NCI-H2107 treated with DMSO at 0.1 percent for 48 hours (cell line): ENCODE measurements around the gene CBX3.
A peak's percentile ranks its signal among the peaks of the same experiment; 100 is the strongest.
"Not testable (repeated sequence)": the region's sequence is repeated elsewhere in the genome, so short reads cannot be mapped to it uniquely, and the experiment has no call there.

ENCODE experiments used
- DNase-seq: peaks from one replicate; lab custom pipeline; 2025; ENCODE audit not compliant: unreplicated experiment; lab: John Stamatoyannopoulos, UW

CBX3 gene

GRCh38 chr7:26201247-26202018 is at the start of gene CBX3:
Gene CBX3, plus strand, starts transcription at chr7:26201745. Its CDS starts 1,254 bp downstream, at chr7:26202999.
- DNase-seq: peak; percentile 94

GRCh38 chr7:26151953-26152781 is 49.4 kb upstream of the CBX3 start, which contains the start of gene NFE2L3:
Gene NFE2L3, plus strand, starts transcription at chr7:26152198. Its CDS starts 301 bp downstream, at chr7:26152499.
- peak; percentile 65 for DNase-seq

DNA sequence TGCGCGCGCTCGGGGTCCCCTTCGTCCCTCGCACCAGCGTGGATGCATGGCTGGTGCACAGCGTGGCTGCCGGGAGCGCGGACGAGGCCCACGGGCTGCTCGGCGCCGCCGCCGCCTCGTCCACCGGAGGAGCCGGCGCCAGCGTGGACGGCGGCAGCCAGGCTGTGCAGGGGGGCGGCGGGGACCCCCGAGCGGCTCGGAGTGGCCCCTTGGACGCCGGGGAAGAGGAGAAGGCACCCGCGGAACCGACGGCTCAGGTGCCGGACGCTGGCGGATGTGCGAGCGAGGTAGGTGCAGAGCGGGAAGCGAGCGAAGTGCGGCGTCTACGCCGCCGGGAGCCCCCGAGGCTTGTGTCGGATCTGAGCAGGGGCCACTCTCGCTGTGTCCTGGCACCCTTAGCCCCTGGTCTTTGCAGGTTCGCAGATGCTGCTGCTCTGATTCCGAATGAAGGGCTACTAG is 48.7 kb upstream of the CBX3 start:
- not testable (repeated sequence) for DNase-seq

- DNase-seq: no peak
Observed at GRCh38 chr7:26153241-26153822, 48.2 kb upstream of the CBX3 start.

GRCh38 chr7:26153823-26154783 is 47.4 kb upstream of the CBX3 start:
- DNase-seq: no peak

DNA sequence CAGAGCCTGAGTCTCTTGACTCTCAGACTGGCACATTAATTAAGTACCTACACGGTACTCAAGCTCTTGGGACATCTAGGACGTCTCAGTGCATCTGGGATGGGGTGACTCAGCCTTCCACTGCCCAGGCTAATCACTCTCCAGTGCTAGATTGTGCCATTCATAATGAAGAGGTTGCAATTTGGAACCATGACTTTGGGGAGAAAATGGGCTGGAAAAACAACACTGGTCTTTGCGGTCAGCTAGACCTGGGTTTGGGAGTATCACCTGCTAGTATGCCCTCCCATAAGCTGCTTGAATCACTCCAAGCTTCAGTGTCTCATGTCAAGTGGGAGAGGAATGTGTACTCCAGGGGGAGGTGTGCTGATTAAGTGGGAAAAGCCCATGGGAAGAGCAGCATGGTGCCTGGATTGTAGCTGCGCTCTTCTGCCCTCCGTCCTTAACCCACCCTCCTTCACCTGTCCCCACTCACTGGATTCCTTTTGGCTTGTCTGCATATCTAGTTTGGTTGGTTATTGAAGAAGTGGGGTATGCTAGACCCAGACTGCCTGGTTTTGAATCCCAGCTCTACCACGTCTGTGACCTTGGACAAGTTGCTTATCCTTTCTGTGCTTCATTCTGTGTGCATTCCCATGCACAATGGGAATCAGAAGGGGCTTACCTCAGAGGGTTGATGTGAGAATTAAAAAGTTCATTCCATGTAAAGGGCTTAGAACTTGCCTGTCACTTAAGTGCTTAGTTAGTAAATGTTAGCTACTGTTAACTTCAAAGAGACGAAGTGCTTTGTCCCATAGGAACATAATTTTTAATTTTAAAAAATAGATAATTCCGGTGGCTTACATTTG is 45.8 kb upstream of the CBX3 start:
- peak; percentile 62 for DNase-seq

DNA sequence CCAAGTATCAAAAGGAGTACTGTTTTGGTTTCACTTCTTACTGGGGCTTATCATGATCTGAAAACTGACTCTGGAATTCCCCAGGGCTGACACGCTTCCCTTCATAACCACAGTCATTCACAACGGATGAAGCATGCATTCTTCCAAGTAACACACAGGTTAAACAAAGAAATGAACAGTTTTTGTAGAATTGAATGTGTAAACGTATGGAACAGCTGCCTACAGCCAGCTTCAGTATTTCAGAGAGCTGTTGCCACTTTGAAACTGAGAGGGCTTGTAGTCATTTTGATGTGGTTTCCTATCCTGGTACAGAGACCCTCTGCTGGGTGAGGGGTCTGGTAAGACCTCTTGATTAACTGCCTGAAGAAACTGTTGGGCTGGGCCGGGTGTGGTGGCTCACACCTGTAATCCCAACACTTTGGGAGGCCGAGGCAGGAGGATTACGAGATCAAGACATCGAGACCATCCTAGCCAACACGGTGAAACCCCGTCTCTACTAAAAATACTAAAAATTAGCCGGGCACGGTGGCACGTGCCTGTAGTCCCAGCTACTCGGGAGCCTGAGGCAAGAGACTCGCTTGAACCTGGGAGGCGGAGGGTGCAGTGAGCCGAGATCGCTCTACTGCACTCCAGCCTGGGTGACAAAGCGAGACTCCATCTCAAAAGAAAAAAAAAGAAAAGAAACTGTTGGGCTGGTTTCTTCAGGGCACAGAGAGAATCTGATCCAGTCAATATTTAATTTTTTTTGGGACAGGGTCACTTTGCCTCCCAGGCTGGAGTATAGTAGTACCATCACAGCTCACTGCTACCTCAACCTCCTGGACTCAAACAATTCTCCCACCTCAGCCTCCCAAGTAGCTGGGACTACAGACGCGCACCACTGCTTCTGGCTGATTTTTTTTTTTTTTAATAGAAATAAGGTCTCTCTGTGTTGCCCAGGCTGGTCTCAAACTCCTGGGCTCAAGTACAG is 44.8 kb upstream of the CBX3 start:
- DNase-seq: peak; percentile 53

DNA sequence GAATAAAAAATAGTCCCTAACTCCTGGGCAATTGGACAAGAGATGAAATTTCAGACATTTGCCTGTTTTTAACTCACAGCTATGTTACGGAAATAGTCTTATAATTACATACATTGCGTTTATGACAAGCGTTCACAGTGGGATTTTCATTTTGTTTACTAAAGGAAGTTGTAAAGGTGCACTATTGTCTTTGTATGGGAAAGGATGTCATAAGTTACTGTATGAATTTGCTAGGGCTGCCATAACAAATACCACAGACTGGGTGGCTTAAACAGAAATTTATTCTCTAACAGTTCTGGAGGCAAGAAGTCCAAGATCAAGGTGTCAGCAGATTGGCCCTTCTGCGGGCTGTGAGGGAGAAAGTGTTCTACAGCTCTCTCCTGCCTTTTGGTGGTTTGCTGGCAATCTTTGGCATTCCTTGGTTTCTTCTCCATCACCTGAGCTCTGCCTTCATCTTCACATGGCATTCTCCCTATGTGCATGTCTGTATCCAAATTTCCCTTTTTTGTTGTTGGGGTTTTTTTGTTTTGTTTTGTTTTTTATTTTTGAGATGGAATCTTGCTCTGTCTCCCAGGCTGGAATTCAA is 43.9 kb upstream of the CBX3 start:
- DNase-seq: no peak

DNA sequence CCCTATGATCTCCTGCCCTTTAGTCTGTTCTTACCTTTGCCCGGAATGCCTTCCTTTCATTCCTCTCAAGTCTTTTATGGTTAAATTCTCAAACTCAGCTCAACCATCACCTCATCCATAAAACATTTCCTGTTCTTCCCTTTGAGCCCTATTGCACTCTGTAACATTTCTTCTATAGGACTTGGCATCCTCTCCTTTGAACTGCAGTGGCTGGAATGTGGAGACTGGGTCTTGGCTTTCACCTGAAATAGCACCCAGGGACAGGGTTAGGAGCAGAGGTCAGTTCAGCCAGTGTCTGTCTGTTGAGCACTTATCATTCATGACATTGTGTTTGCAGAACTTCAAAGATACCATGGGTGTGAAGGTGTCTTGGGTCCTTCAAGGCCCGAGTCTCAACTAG is 42.3 kb upstream of the CBX3 start:
- DNase-seq: no peak

GRCh38 chr7:26160896-26161295 is 40.6 kb upstream of the CBX3 start:
- DNase-seq: no peak

GRCh38 chr7:26162431-26162830 is 39.1 kb upstream of the CBX3 start:
- DNase-seq: no peak

DNA sequence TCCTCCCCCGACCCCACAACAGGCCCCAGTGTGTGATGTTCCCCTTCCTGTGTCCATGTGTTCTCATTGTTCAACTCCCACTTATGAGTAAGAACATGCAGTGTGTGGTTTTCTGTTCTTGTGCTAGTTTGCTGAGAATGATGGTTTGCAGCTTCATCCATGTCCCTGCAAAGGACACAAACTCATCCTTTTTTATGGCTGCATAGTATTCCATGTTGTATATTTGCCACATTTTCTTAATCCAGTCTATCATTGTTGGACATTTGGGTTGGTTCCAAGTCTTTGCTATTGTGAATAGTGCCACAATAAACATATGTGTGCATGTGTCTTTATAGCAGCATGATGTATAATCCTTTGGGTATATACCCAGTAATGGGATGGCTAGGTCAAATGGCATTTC is 37.7 kb upstream of the CBX3 start:
- not testable (repeated sequence) for DNase-seq

GRCh38 chr7:26165950-26166683 is 35.4 kb upstream of the CBX3 start:
- DNase-seq: no peak

DNA sequence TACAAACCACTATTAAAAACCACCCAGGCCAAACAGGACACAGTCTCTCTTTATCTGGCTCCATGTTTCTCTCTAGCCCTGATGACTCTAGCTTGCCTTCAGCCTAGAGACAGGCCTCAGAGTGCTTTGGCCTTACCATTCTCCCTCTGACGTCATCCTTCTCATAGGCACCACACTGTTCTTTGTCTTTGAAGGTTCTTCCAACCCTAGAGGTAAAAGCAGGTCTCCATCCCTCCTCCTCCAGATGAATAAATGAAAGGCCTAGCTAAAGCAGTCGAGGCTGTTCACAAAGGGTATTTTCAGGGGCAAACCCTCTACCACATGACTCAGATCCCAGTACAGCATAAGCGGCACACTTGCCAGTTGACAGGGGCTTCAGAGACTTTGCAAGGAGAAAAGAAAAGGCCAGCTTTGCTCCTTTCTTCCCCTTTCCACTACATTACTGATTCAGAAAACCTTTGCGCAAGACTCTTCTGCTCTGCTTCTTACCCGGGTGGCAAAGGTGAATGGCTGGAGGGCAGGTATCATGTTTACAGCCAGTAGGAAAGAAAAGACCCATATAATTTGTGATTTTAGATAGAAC is 34.8 kb upstream of the CBX3 start:
- no peak for DNase-seq

DNA sequence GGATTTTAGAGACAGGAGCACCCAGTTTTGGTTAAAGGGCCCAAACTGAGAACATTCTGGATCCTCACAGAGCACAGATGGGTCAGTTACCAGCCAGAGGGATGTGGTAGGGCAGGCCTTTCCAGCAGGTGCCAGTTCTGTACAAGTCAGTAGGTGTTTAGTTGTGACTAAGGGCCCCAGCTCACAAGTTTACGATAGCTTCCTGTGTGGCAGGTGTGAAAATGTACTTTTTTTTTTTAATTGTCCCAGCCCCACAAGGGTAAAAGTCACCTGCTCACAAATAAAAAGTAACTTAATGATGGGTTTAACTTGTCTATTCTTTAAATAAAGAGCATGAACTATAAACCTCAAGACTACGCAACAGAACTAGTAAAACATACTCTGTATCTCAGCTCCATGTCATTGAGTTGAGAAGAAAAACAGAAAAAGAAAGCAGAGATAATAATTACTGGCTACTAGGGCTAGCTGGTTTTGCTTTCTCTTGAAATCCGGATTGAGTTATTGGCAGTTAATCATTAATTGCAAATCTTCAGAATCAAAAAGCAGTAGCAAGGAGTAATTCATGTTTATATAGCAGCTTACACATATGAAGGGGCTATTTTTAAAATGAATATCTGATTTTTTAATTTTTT is 34.1 kb upstream of the CBX3 start:
- no peak for DNase-seq

DNA sequence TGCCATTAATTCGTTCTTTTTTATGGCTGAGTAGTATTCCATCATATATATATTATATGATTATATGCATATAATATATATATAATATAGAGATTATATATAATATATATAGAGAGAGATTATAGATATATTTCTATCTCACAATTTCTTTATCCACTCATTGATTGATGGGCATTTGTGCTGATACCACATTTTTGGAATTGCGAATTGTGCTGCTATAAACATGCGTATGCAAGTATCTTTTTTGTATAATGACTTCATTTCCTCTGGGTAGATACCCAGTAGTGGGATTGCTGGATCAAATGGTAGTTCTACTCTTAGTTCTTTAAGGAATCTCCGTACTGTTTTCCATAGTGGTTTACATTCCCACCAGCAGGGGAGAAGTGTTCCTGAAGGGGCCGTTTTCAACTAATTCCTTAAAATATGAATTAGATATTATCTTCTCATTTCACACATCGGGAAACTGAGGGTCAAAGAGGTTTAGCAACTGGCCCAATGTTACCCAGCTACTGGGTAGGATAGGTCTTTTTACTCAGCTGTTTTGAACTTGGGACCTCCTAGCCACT is 33.0 kb upstream of the CBX3 start:
- no peak for DNase-seq
